GM21528 (cell line): ENCODE results near the gene DHX16.
"Not testable (repeated sequence)": the region's sequence is repeated elsewhere in the genome, so short reads cannot be mapped to it uniquely, and the experiment has no call there.

ENCODE experiments used
- ATAC-seq: cut with Tn5 transposase; IDR thresholded peaks from one replicate; pipeline ENCODE4 v1.9.1; 2021; ENCODE audit warnings: mild to moderate bottlenecking, moderate library complexity; ENCODE audit not compliant: unreplicated experiment, low FRiP score

DHX16 gene

GRCh38 chr6:30681766-30682142 is 8.9 kb upstream of the DHX16 start:
- ATAC-seq = no peak

- ATAC-seq = no peak
These were observed 7.1 kb upstream of the DHX16 start for GRCh38 chr6:30679765-30680535.

GRCh38 chr6:30678964-30679726 is 6.3 kb upstream of the DHX16 start:
- no peak for ATAC-seq

GRCh38 chr6:30676660-30677285 is 4.0 kb upstream of the DHX16 start:
- no peak for ATAC-seq

- ATAC-seq = no peak
These were observed 1.9 kb downstream of the DHX16 start for GRCh38 chr6:30670760-30671527.

GRCh38 chr6:30666300-30666699 is 6.5 kb downstream of the DHX16 start:
- not testable (repeated sequence) for ATAC-seq

- no peak for ATAC-seq
These were observed 7.6 kb downstream of the DHX16 start for GRCh38 chr6:30664994-30665767.

- not testable (repeated sequence) for ATAC-seq
These were observed 14.9 kb downstream of the DHX16 start for GRCh38 chr6:30657922-30658321.

GRCh38 chr6:30657454-30657853 is 15.4 kb downstream of the DHX16 start:
- ATAC-seq = no peak

- ATAC-seq = no peak
These were observed 16.3 kb downstream of the DHX16 start for GRCh38 chr6:30656513-30656912.

GRCh38 chr6:30655743-30656094 is 17.1 kb downstream of the DHX16 start:
- no peak for ATAC-seq

GRCh38 chr6:30654798-30655742 is 17.7 kb downstream of the DHX16 start:
- ATAC-seq = no peak

GRCh38 chr6:30651143-30651542 is 21.7 kb downstream of the DHX16 start:
- no peak for ATAC-seq

GRCh38 chr6:30647242-30648116 is 25.3 kb downstream of the DHX16 start:
- peak; percentile 54 for ATAC-seq

- peak; percentile 52 for ATAC-seq
These were observed 26.2 kb downstream of the DHX16 start, which contains the start of gene C6orf136 for GRCh38 chr6:30646450-30647241. TSS of gene C6orf136 (plus strand) at chr6:30647133. CDS start at chr6:30647232, 99 bp downstream.

- no peak for ATAC-seq
These were observed 26.8 kb downstream of the DHX16 start for GRCh38 chr6:30645989-30646388.

GRCh38 chr6:30644769-30645168 is 28.0 kb downstream of the DHX16 start:
- ATAC-seq = no peak
